Measurements from ENCODE around the gene MYO16. TPM values are rescaled to one million over a fixed set of nuclear protein-coding genes. Genes with fewer than 3 reads are reported as not detected.

The MYO16 gene
- total and polyA plus RNA-seq, 3 experiments from 2014 or later: 0.15 to 0.38 TPM; not detected in 1

GRCh38 chr13:109255141-109255856 is 625.9 kb downstream of the MYO16 start:
- no peaks in the 10 kb centered on the region for H3K4me1 ChIP-seq (ENCODE audit: insufficient read depth, low read length)
- ChIA-PET CTCF (no interaction called here), POLR2A (no interaction called here)
- H3K27ac Mint-ChIP-seq: no peak overlapping the region
- no peaks in the 10 kb centered on the region for H3K36me3 Mint-ChIP-seq
- no peak overlapping the region for H3K4me3 ChIP-seq (ENCODE audit: low read length)
- H3K27me3 ChIP-seq (ENCODE audit: insufficient read depth, low read length, poor library complexity, severe bottlenecking): no peaks in the 10 kb centered on the region
- H3K36me3 ChIP-seq (ENCODE audit: insufficient read depth, low read length): no peaks in the 10 kb centered on the region
- H3K4me1 Mint-ChIP-seq: no peaks in the 10 kb centered on the region
- H3K9me3 Mint-ChIP-seq: peaks cover 1 to 6% (median 4%) of the 10 kb centered on the region in 5 donors
- no peaks in the 10 kb centered on the region for H3K9me3 ChIP-seq (ENCODE audit: low read length)
- no peak overlapping the region for H3K4me3 Mint-ChIP-seq
- no peaks in the 10 kb centered on the region for H3K27me3 Mint-ChIP-seq
- no peak overlapping the region for H3K27ac ChIP-seq (ENCODE audit: low read depth, low read length)
- DNase-seq: no peak

- Mint-ChIP-seq H3K9me3 (peaks cover 2 to 13% (median 6%) of the 10 kb centered on the region in 5 donors), H3K4me3 (no peak overlapping the region), H3K27me3 (no peaks in the 10 kb centered on the region), H3K4me1 (no peaks in the 10 kb centered on the region), H3K36me3 (no peaks in the 10 kb centered on the region), H3K27ac (no peak overlapping the region)
- Histone ChIP-seq H3K27me3 (ENCODE audit: insufficient read depth, low read length, poor library complexity, severe bottlenecking) (no peaks in the 10 kb centered on the region), H3K36me3 (ENCODE audit: insufficient read depth, low read length) (no peaks in the 10 kb centered on the region), H3K9me3 (ENCODE audit: low read length) (no peaks in the 10 kb centered on the region), H3K4me1 (ENCODE audit: insufficient read depth, low read length) (no peaks in the 10 kb centered on the region), H3K4me3 (ENCODE audit: low read length) (no peak overlapping the region), H3K27ac (ENCODE audit: low read depth, low read length) (no peak overlapping the region)
- no peak for DNase-seq
- ChIA-PET CTCF (no interaction called here), POLR2A (no interaction called here)
These were observed 627.7 kb downstream of the MYO16 start for GRCh38 chr13:109256866-109257760.

Data from CD8-positive, alpha-beta memory T cell (primary cell).